Mesenchymal stem cell (in vitro differentiated cells and primary cell): ENCODE measurements around the gene PELI3.

Experiments
- DNase-seq: peaks from one replicate; pipeline ENCODE4 v3.0.0-alpha.2; 2013
- H2AFZ ChIP-seq: one replicate; pipeline ENCODE4 v1.6.1; 2013; ENCODE audit warnings: low read depth, mild to moderate bottlenecking, control low read depth, inconsistent platforms, low read length, moderate library complexity
- H2AK5ac ChIP-seq: 2 replicates; pipeline ENCODE4 v1.6.1; 2013; ENCODE audit warnings: low read length, moderate library complexity, mild to moderate bottlenecking, inconsistent platforms; ENCODE audit not compliant: severe bottlenecking
- H2BK120ac ChIP-seq: one replicate; pipeline ENCODE4 v1.6.1; 2013; ENCODE audit warnings: low read depth, mild to moderate bottlenecking, inconsistent platforms, low read length, moderate library complexity
- H2BK12ac ChIP-seq, 2 experiments: one replicate each; pipeline ENCODE4 v1.6.1; 2013; ENCODE audit warnings: inconsistent platforms in 2 of 2, low read length in 2 of 2, mild to moderate bottlenecking in 2 of 2, moderate library complexity in 2 of 2, control low read depth in 1 of 2
- H2BK15ac ChIP-seq: one replicate; pipeline ENCODE4 v1.6.1; 2013; ENCODE audit warnings: mild to moderate bottlenecking, low read depth, inconsistent platforms; ENCODE audit not compliant: poor library complexity, severe bottlenecking
- H2BK5ac ChIP-seq: 2 replicates; pipeline ENCODE4 v1.6.1; 2013; ENCODE audit warnings: low read depth, mild to moderate bottlenecking, low read length, control low read depth, inconsistent platforms; ENCODE audit not compliant: poor library complexity, severe bottlenecking
- H3K14ac ChIP-seq, 2 experiments: one replicate each; pipeline ENCODE4 v1.6.1; 2013; ENCODE audit warnings: inconsistent platforms in 2 of 2, low read length in 2 of 2, control low read depth in 1 of 2, mild to moderate bottlenecking in 1 of 2, moderate library complexity in 1 of 2
- H3K18ac ChIP-seq, 2 experiments: one replicate each; pipeline ENCODE4 v1.6.1; 2013; ENCODE audit warnings: inconsistent platforms in 2 of 2, low read length in 2 of 2, control low read depth in 1 of 2, low read depth in 1 of 2, mild to moderate bottlenecking in 1 of 2
- H3K23ac ChIP-seq, 2 experiments: one replicate each; pipeline ENCODE4 v1.6.1; 2013; ENCODE audit warnings: inconsistent platforms in 2 of 2, low read length in 2 of 2, mild to moderate bottlenecking in 2 of 2, moderate library complexity in 2 of 2, control low read depth in 1 of 2
- H3K27ac ChIP-seq: 2 replicates; pipeline ENCODE4 v1.5.1; 2013; ENCODE audit warnings: mild to moderate bottlenecking, moderate library complexity, low read length, control low read depth, inconsistent platforms; ENCODE audit not compliant: poor library complexity, severe bottlenecking
- H3K27me3 ChIP-seq, 2 experiments: 2 replicates each; pipeline versions ENCODE4 v1.6.1 to v1.7.0; 2013; ENCODE audit warnings: low read length in 2 of 2, mild to moderate bottlenecking in 2 of 2, moderate library complexity in 2 of 2, control low read depth in 1 of 2, inconsistent platforms in 1 of 2; ENCODE audit not compliant: control insufficient read depth in 1 of 2, insufficient read depth in 1 of 2
- H3K36me3 ChIP-seq, 2 experiments: 2 replicates each; pipeline versions ENCODE4 v1.6.1 to v1.7.0; 2013; ENCODE audit warnings: low read length in 2 of 2, control low read depth in 1 of 2, inconsistent platforms in 1 of 2, low read depth in 1 of 2, mild to moderate bottlenecking in 1 of 2; ENCODE audit not compliant: insufficient read depth in 2 of 2, control insufficient read depth in 1 of 2
- H3K4ac ChIP-seq, 2 experiments: one replicate each; pipeline ENCODE4 v1.6.1; 2013; ENCODE audit warnings: inconsistent platforms in 2 of 2, low read length in 2 of 2, mild to moderate bottlenecking in 2 of 2, moderate library complexity in 2 of 2, control low read depth in 1 of 2, low read depth in 1 of 2
- H3K4me1 ChIP-seq: 2 replicates; pipeline ENCODE4 v1.6.1; 2013; ENCODE audit warnings: low read depth, low read length, control low read depth; ENCODE audit not compliant: control insufficient read depth, insufficient read depth
- H3K4me2 ChIP-seq: 2 replicates; pipeline ENCODE4 v1.6.1; 2013; ENCODE audit warnings: low read length, mild to moderate bottlenecking, inconsistent platforms; ENCODE audit not compliant: poor library complexity, severe bottlenecking
- H3K4me3 ChIP-seq, 2 experiments: 2 replicates each; pipeline versions ENCODE4 v1.5.1 to v1.7.0; 2013; ENCODE audit warnings: low read length in 2 of 2, mild to moderate bottlenecking in 2 of 2, control low read depth in 1 of 2, low read depth in 1 of 2; ENCODE audit not compliant: insufficient read depth in 1 of 2
- H3K79me1 ChIP-seq: replicated peaks from 2 replicates; pipeline ENCODE4 v1.6.1; 2013; ENCODE audit warnings: mild to moderate bottlenecking, control low read depth, low read length, inconsistent platforms; ENCODE audit not compliant: poor library complexity, severe bottlenecking
- H3K9ac ChIP-seq: 2 replicates; pipeline ENCODE4 v1.7.0; 2013; ENCODE audit warnings: mild to moderate bottlenecking, low read length, moderate library complexity
- H3K9me3 ChIP-seq: 2 replicates; pipeline ENCODE4 v1.7.0; 2013; ENCODE audit warnings: mild to moderate bottlenecking, low read length; ENCODE audit not compliant: control insufficient read depth
- H4K8ac ChIP-seq: one replicate; pipeline ENCODE4 v1.6.1; 2013; ENCODE audit warnings: inconsistent platforms, mild to moderate bottlenecking, low read length, moderate library complexity
- H4K91ac ChIP-seq: one replicate; pipeline ENCODE4 v1.6.1; 2013; ENCODE audit warnings: mild to moderate bottlenecking, low read length, inconsistent platforms
- WGBS: methylation state at CpG from one replicate; pipeline ENCODE4 v1.1.7; 2013; ENCODE audit warnings: mixed read lengths; 5-methylcytosine and 5-hydroxymethylcytosine counted together

The PELI3 gene

GRCh38 chr11:66454828-66455227, 11.9 kb upstream of the PELI3 start:
- Histone ChIP-seq H3K36me3 (no peaks in the 10 kb centered on the region), H3K18ac (no peak overlapping the region), H3K27me3 (peaks cover 45 to 48% of the 10 kb centered on the region in 2 experiments), H2BK15ac (no peak overlapping the region), H3K79me1 (no peaks in the 10 kb centered on the region), H3K4me2 (no peak overlapping the region), H3K4ac (no peak overlapping the region), H3K23ac (no peak overlapping the region), H2AFZ (no peak overlapping the region), H3K4me1 (no peaks in the 10 kb centered on the region), H3K4me3 (no peak overlapping the region), H2BK12ac (no peak overlapping the region), H2AK5ac (no peak overlapping the region), H2BK120ac (no peak overlapping the region), H3K9ac (no peak overlapping the region), H4K8ac (no peak overlapping the region), H2BK5ac (no peak overlapping the region), H3K27ac (no peak overlapping the region), H4K91ac (no peak overlapping the region), H3K9me3 (no peaks in the 10 kb centered on the region), H3K14ac (no peak overlapping the region)
- 79% methylated on average over 3 of the region's 3 CpGs for WGBS
- DNase-seq, result no peak

GRCh38 chr11:66457826-66458225, 8.9 kb upstream of the PELI3 start:
- DNase-seq, result no peak
- no peak overlapping the region for H3K27ac ChIP-seq
- no peak overlapping the region for H3K18ac ChIP-seq
- H2BK15ac ChIP-seq, result no peak overlapping the region
- H3K79me1 ChIP-seq, result no peaks in the 10 kb centered on the region
- H3K4me1 ChIP-seq, result no peaks in the 10 kb centered on the region
- H4K91ac ChIP-seq, result no peak overlapping the region
- H2BK12ac ChIP-seq, result no peak overlapping the region
- H2AK5ac ChIP-seq, result no peak overlapping the region
- no peak overlapping the region for H3K23ac ChIP-seq
- H3K14ac ChIP-seq, result no peak overlapping the region
- H3K4me3 ChIP-seq, result no peak overlapping the region
- H2BK5ac ChIP-seq, result no peak overlapping the region
- 87% methylated on average over 3 of the region's 6 CpGs for WGBS
- H3K36me3 ChIP-seq, result no peaks in the 10 kb centered on the region
- H3K9me3 ChIP-seq, result no peaks in the 10 kb centered on the region
- H3K4me2 ChIP-seq, result no peak overlapping the region
- H3K27me3 ChIP-seq, result peaks cover 23 to 27% of the 10 kb centered on the region in 2 experiments
- no peak overlapping the region for H2AFZ ChIP-seq
- H3K9ac ChIP-seq, result no peak overlapping the region
- H2BK120ac ChIP-seq, result no peak overlapping the region
- no peak overlapping the region for H3K4ac ChIP-seq
- no peak overlapping the region for H4K8ac ChIP-seq

GRCh38 chr11:66459138-66459778, 7.4 kb upstream of the PELI3 start:
- Histone ChIP-seq H3K4me2 (no peak overlapping the region), H4K91ac (no peak overlapping the region), H4K8ac (no peak overlapping the region), H3K4me3 (no peak overlapping the region), H3K27me3 (peaks cover 16 to 21% of the 10 kb centered on the region in 2 experiments), H3K4ac (no peak overlapping the region), H3K9me3 (no peaks in the 10 kb centered on the region), H3K27ac (no peak overlapping the region), H2BK120ac (no peak overlapping the region), H3K79me1 (no peaks in the 10 kb centered on the region), H2BK5ac (no peak overlapping the region), H2BK15ac (no peak overlapping the region), H3K36me3 (no peaks in the 10 kb centered on the region), H3K23ac (no peak overlapping the region), H2AFZ (no peak overlapping the region), H2BK12ac (no peak overlapping the region), H3K14ac (no peak overlapping the region), H3K9ac (no peak overlapping the region), H3K18ac (no peak overlapping the region), H2AK5ac (no peak overlapping the region), H3K4me1 (no peaks in the 10 kb centered on the region)
- DNase-seq, result peak; percentile 19
- 88% methylated on average over 4 of the region's 5 CpGs for WGBS

GRCh38 chr11:66462010-66462409, 4.7 kb upstream of the PELI3 start:
- no peak overlapping the region for H4K91ac ChIP-seq

More at GRCh38 chr11:66462010-66462409, 4.7 kb upstream of the PELI3 start:
- no peaks in the 10 kb centered on the region for H3K36me3 ChIP-seq
- H3K4me3 ChIP-seq, result no peak overlapping the region
- H2BK120ac ChIP-seq, result no peak overlapping the region
- H3K79me1 ChIP-seq, result no peaks in the 10 kb centered on the region
- no peak overlapping the region for H2BK5ac ChIP-seq
- no peak overlapping the region for H3K4me2 ChIP-seq
- H3K9ac ChIP-seq, result no peak overlapping the region
- no peak overlapping the region for H2BK12ac ChIP-seq
- DNase-seq, result no peak
- no peak overlapping the region for H2AK5ac ChIP-seq
- H2BK15ac ChIP-seq, result no peak overlapping the region
- peaks cover 0 to 10% of the 10 kb centered on the region in 2 experiments for H3K27me3 ChIP-seq
- no peak overlapping the region for H3K4ac ChIP-seq
- no peak overlapping the region for H4K8ac ChIP-seq
- no peak overlapping the region for H3K18ac ChIP-seq
- H3K27ac ChIP-seq, result no peak overlapping the region
- no peak overlapping the region for H3K14ac ChIP-seq
- H3K4me1 ChIP-seq, result peaks cover 7% of the 10 kb centered on the region
- no peak overlapping the region for H2AFZ ChIP-seq
- no peak overlapping the region for H3K23ac ChIP-seq
- H3K9me3 ChIP-seq, result no peaks in the 10 kb centered on the region
